ENCODE data around the gene DCDC2.
A peak's percentile ranks its signal among the peaks of the same experiment; 100 is the strongest.
"Not testable (repeated sequence)": the region's sequence is repeated elsewhere in the genome, so short reads cannot be mapped to it uniquely, and the experiment has no call there.

Gene DCDC2

GRCh38 chr6:24321538-24322162 is 36.2 kb downstream of the DCDC2 start:
- no peak for DNase-seq (ENCODE audit: low spot score in 2 of 2)
- Mint-ChIP-seq H3K4me3 (no peak overlapping the region), H3K36me3 (peaks cover 5% of the 10 kb centered on the region), H3K9me3 (no peaks in the 10 kb centered on the region), H3K27ac (no peak overlapping the region), H3K4me1 (no peaks in the 10 kb centered on the region)
- no peak for ATAC-seq

GRCh38 chr6:24313251-24314141 is 44.4 kb downstream of the DCDC2 start:
- DNase-seq (ENCODE audit: low spot score in 2 of 2) (no peak), ATAC-seq (no peak)
- peaks cover 2% of the 10 kb centered on the region for H3K36me3 Mint-ChIP-seq
- H3K27ac Mint-ChIP-seq, result no peak overlapping the region
- H3K9me3 Mint-ChIP-seq, result peaks cover 6% of the 10 kb centered on the region
- H3K4me1 Mint-ChIP-seq, result no peaks in the 10 kb centered on the region
- no peak overlapping the region for H3K4me3 Mint-ChIP-seq

GRCh38 chr6:24311775-24312174 is 46.1 kb downstream of the DCDC2 start:
- H3K4me1 Mint-ChIP-seq; ATAC-seq; DNase-seq (ENCODE audit: low spot score in 2 of 2); H3K4me3 Mint-ChIP-seq; H3K9me3 Mint-ChIP-seq; H3K27ac Mint-ChIP-seq; H3K36me3 Mint-ChIP-seq: not testable (repeated sequence)

GRCh38 chr6:24307881-24308280 is 50.0 kb downstream of the DCDC2 start:
- DNase-seq (ENCODE audit: low spot score in 2 of 2) (no peak), ATAC-seq (no peak)
- no peaks in the 10 kb centered on the region for H3K4me1 Mint-ChIP-seq
- no peaks in the 10 kb centered on the region for H3K36me3 Mint-ChIP-seq
- H3K9me3 Mint-ChIP-seq, result peaks cover 6% of the 10 kb centered on the region
- no peak overlapping the region for H3K4me3 Mint-ChIP-seq
- H3K27ac Mint-ChIP-seq, result no peak overlapping the region

- Mint-ChIP-seq H3K4me1 (no peaks in the 10 kb centered on the region), H3K4me3 (no peak overlapping the region), H3K27ac (no peak overlapping the region), H3K36me3 (no peaks in the 10 kb centered on the region), H3K9me3 (peaks cover 4% of the 10 kb centered on the region)
- DNase-seq (ENCODE audit: low spot score in 2 of 2), result no peak
- no peak for ATAC-seq
Observed at GRCh38 chr6:24306936-24307335, 50.9 kb downstream of the DCDC2 start.

GRCh38 chr6:24306038-24306437 is 51.8 kb downstream of the DCDC2 start:
- no peaks in the 10 kb centered on the region for H3K9me3 Mint-ChIP-seq

GRCh38 chr6:24296944-24297343 is 60.9 kb downstream of the DCDC2 start:
- H3K9me3 Mint-ChIP-seq, result no peaks in the 10 kb centered on the region
- DNase-seq (ENCODE audit: low spot score in 2 of 2), result no peak
- no peak for ATAC-seq
- H3K27ac Mint-ChIP-seq, result no peak overlapping the region
- no peak overlapping the region for H3K4me3 Mint-ChIP-seq
- H3K4me1 Mint-ChIP-seq, result no peaks in the 10 kb centered on the region
- no peaks in the 10 kb centered on the region for H3K36me3 Mint-ChIP-seq

More at GRCh38 chr6:24306038-24306437, 51.8 kb downstream of the DCDC2 start:
- ATAC-seq, result no peak
- Mint-ChIP-seq H3K4me3 (no peak overlapping the region), H3K4me1 (no peaks in the 10 kb centered on the region), H3K27ac (no peak overlapping the region), H3K36me3 (no peaks in the 10 kb centered on the region)
- no peak for DNase-seq (ENCODE audit: low spot score in 2 of 2)

- not testable (repeated sequence) for H3K27ac Mint-ChIP-seq; H3K9me3 Mint-ChIP-seq; H3K4me3 Mint-ChIP-seq; H3K36me3 Mint-ChIP-seq; H3K4me1 Mint-ChIP-seq; ATAC-seq; DNase-seq (ENCODE audit: low spot score in 2 of 2)
Observed at GRCh38 chr6:24293852-24294251, 64.0 kb downstream of the DCDC2 start.

GRCh38 chr6:24287239-24287638 is 70.6 kb downstream of the DCDC2 start:
- Mint-ChIP-seq H3K27ac (no peak overlapping the region), H3K4me3 (no peak overlapping the region), H3K4me1 (no peaks in the 10 kb centered on the region), H3K36me3 (no peaks in the 10 kb centered on the region), H3K9me3 (no peaks in the 10 kb centered on the region)
- ATAC-seq, result no peak
- DNase-seq (ENCODE audit: low spot score in 2 of 2), result no peak

GRCh38 chr6:24284006-24284405 is 73.9 kb downstream of the DCDC2 start:
- Mint-ChIP-seq H3K4me3 (no peak overlapping the region), H3K9me3 (no peaks in the 10 kb centered on the region), H3K4me1 (no peaks in the 10 kb centered on the region), H3K36me3 (no peaks in the 10 kb centered on the region), H3K27ac (no peak overlapping the region)
- no peak for ATAC-seq
- no peak for DNase-seq (ENCODE audit: low spot score in 2 of 2)

GRCh38 chr6:24283043-24283985 is 74.5 kb downstream of the DCDC2 start:
- no peaks in the 10 kb centered on the region for H3K9me3 Mint-ChIP-seq
- no peak overlapping the region for H3K27ac Mint-ChIP-seq

GRCh38 chr6:24274441-24275083 is 83.3 kb downstream of the DCDC2 start:
- ATAC-seq, result no peak
- H3K27ac Mint-ChIP-seq, result no peak overlapping the region
- DNase-seq (ENCODE audit: low spot score in 2 of 2), result no peak
- H3K4me1 Mint-ChIP-seq, result no peaks in the 10 kb centered on the region
- no peak overlapping the region for H3K4me3 Mint-ChIP-seq
- no peaks in the 10 kb centered on the region for H3K36me3 Mint-ChIP-seq
- H3K9me3 Mint-ChIP-seq, result no peaks in the 10 kb centered on the region

More at GRCh38 chr6:24283043-24283985, 74.5 kb downstream of the DCDC2 start:
- H3K36me3 Mint-ChIP-seq, result no peaks in the 10 kb centered on the region
- ATAC-seq, result peak; percentile 74
- no peak overlapping the region for H3K4me3 Mint-ChIP-seq
- H3K4me1 Mint-ChIP-seq, result no peaks in the 10 kb centered on the region
- no peak for DNase-seq (ENCODE audit: low spot score in 2 of 2)

- ATAC-seq (no peak), DNase-seq (ENCODE audit: low spot score in 2 of 2) (no peak)
- Mint-ChIP-seq H3K27ac (no peak overlapping the region), H3K4me1 (no peaks in the 10 kb centered on the region), H3K4me3 (no peak overlapping the region), H3K36me3 (no peaks in the 10 kb centered on the region), H3K9me3 (no peaks in the 10 kb centered on the region)
Observed at GRCh38 chr6:24273096-24273870, 84.6 kb downstream of the DCDC2 start.

GRCh38 chr6:24272553-24272952 is 85.3 kb downstream of the DCDC2 start:
- H3K4me1 Mint-ChIP-seq, result no peaks in the 10 kb centered on the region
- ATAC-seq (no peak), DNase-seq (ENCODE audit: low spot score in 2 of 2) (no peak)
- H3K4me3 Mint-ChIP-seq, result no peak overlapping the region
- H3K36me3 Mint-ChIP-seq, result no peaks in the 10 kb centered on the region
- H3K9me3 Mint-ChIP-seq, result no peaks in the 10 kb centered on the region
- H3K27ac Mint-ChIP-seq, result no peak overlapping the region

Data from stimulated activated effector memory CD8-positive, alpha-beta T cell treated with anti-CD3 and anti-CD28 coated beads, Interleukin-12 subunit alpha, Interleukin-12 subunit beta, amount 100 ng/mL, for 72 hours (primary cell).